Upper lobe of right lung (tissue), 1 donor: ENCODE measurements around the gene MCTP1. TPM values are rescaled to one million over a fixed set of nuclear protein-coding genes. Genes with fewer than 3 reads are reported as not detected.

Source experiments
- ATAC-seq: fragments of 200-7000 bp; cut with Tn5 transposase; one replicate; pipeline ENCODE4 v1.9.1; 2020; ENCODE audit warnings: mild to moderate bottlenecking, moderate library complexity
- DNase-seq: peaks from one replicate; pipeline ENCODE4 v3.0.0-alpha.2; 2020
- H3K27ac ChIP-seq: fragments of 200-600 bp; one replicate; pipeline ENCODE4 v1.8.0; 2022
- H3K27me3 ChIP-seq: fragments of 200-600 bp; one replicate; pipeline ENCODE4 v1.8.0; 2022; ENCODE audit warnings: mild to moderate bottlenecking
- H3K36me3 ChIP-seq: fragments of 200-600 bp; one replicate; pipeline ENCODE4 v1.8.0; 2022
- H3K4me1 ChIP-seq: fragments of 200-600 bp; one replicate; pipeline ENCODE4 v1.8.0; 2022
- H3K4me3 ChIP-seq: fragments of 200-600 bp; one replicate; pipeline ENCODE4 v1.8.0; 2022; ENCODE audit warnings: mild to moderate bottlenecking
- H3K9me3 ChIP-seq: fragments of 200-600 bp; one replicate; pipeline ENCODE4 v1.8.0; 2022
- intact Hi-C: fragments of 100-400 bp; cut with DNase I; formaldehyde crosslinking; loops from one replicate; pipeline ENCODE4 v1.11.0; 2022
- total RNA-seq: library from RNA; stranded (reverse); fragmentation: NEBNext Ultra II Directional; extraction: Animal tissue kit (Norgen Biotek cat#: 25700); gene quantifications from one replicate; pipeline ENCODE4 v1.2.1, GENCODE V29; 2021
- TF ChIP-seq, protein P1 (sequence below): fragments of 200-600 bp; IDR thresholded peaks from one replicate; pipeline ENCODE4 v1.8.0; 2022; ENCODE audit warnings: antibody characterized with exemption
- donor health status: DM: no; HTN: yes; CAD: no; lungs with severe emphysema.

MCTP1 gene
- total RNA-seq, 1 donor from 2014 or later: 40.7 TPM

DNA sequence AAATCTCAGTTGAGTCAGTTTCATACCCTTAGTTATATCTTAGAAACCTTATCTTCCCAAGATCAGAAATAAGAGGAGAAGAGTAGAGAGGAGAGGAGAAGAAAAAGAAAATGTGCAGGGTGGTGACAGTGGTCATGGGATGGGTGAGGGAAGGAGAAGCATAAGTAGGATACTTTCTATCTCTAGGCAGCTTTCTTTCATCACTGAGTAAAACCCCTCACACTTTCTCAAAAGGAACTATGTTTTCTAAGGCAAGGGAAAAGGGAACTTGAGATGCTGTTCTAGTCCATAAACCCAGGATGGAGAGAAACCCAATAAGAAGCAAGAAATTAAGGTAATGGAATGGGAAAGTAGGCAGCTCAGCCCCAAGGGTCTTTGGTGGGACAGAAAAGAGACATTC, 225.3 kb downstream of the MCTP1 start:
- no peaks in the 10 kb centered on the region for H3K9me3 ChIP-seq
- no peaks in the 10 kb centered on the region for H3K36me3 ChIP-seq
- H3K4me1 ChIP-seq: no peaks in the 10 kb centered on the region
- H3K27ac ChIP-seq: no peak overlapping the region
- no peaks in the 10 kb centered on the region for H3K27me3 ChIP-seq
- intact Hi-C loops: no loop called here
- ATAC-seq (no peak), DNase-seq (no peak)
- TF ChIP-seq, protein P1, sequence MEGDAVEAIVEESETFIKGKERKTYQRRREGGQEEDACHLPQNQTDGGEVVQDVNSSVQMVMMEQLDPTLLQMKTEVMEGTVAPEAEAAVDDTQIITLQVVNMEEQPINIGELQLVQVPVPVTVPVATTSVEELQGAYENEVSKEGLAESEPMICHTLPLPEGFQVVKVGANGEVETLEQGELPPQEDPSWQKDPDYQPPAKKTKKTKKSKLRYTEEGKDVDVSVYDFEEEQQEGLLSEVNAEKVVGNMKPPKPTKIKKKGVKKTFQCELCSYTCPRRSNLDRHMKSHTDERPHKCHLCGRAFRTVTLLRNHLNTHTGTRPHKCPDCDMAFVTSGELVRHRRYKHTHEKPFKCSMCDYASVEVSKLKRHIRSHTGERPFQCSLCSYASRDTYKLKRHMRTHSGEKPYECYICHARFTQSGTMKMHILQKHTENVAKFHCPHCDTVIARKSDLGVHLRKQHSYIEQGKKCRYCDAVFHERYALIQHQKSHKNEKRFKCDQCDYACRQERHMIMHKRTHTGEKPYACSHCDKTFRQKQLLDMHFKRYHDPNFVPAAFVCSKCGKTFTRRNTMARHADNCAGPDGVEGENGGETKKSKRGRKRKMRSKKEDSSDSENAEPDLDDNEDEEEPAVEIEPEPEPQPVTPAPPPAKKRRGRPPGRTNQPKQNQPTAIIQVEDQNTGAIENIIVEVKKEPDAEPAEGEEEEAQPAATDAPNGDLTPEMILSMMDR: no peak
- H3K4me3 ChIP-seq: no peak overlapping the region

- no peak overlapping the region for H3K27ac ChIP-seq
- H3K36me3 ChIP-seq: no peaks in the 10 kb centered on the region
- H3K4me3 ChIP-seq: no peak overlapping the region
- intact Hi-C loops: no loop called here
- H3K9me3 ChIP-seq: no peaks in the 10 kb centered on the region
- DNase-seq (no peak), ATAC-seq (no peak)
- H3K27me3 ChIP-seq: no peaks in the 10 kb centered on the region
- no peaks in the 10 kb centered on the region for H3K4me1 ChIP-seq
- TF ChIP-seq, protein P1: no peak
These were observed 227.3 kb downstream of the MCTP1 start for GRCh38 chr5:95057615-95058014.

- intact Hi-C loops: no loop called here
- no peak for DNase-seq
- Histone ChIP-seq H3K4me1 (no peaks in the 10 kb centered on the region), H3K27ac (no peak overlapping the region), H3K27me3 (no peaks in the 10 kb centered on the region), H3K9me3 (no peaks in the 10 kb centered on the region), H3K4me3 (no peak overlapping the region), H3K36me3 (no peaks in the 10 kb centered on the region)
- no peak for ATAC-seq
- TF ChIP-seq, protein P1: no peak
These were observed 231.6 kb downstream of the MCTP1 start for GRCh38 chr5:95053253-95053652.

GRCh38 chr5:95050708-95051107, 234.2 kb downstream of the MCTP1 start:
- intact Hi-C loops: no loop called here
- no peaks in the 10 kb centered on the region for H3K4me1 ChIP-seq
- TF ChIP-seq, protein P1: no peak
- no peak for DNase-seq
- no peak overlapping the region for H3K4me3 ChIP-seq
- H3K36me3 ChIP-seq: no peaks in the 10 kb centered on the region
- H3K9me3 ChIP-seq: no peaks in the 10 kb centered on the region
- no peaks in the 10 kb centered on the region for H3K27me3 ChIP-seq
- ATAC-seq: no peak
- no peak overlapping the region for H3K27ac ChIP-seq

- TF ChIP-seq, protein P1: no peak
- Histone ChIP-seq H3K27ac (no peak overlapping the region), H3K4me3 (no peak overlapping the region), H3K27me3 (no peaks in the 10 kb centered on the region), H3K4me1 (peaks cover 5% of the 10 kb centered on the region), H3K9me3 (no peaks in the 10 kb centered on the region), H3K36me3 (no peaks in the 10 kb centered on the region)
- intact Hi-C loops: no loop called here
- ATAC-seq (no peak), DNase-seq (no peak)
These were observed 236.3 kb downstream of the MCTP1 start for GRCh38 chr5:95048628-95049027.
